ENCODE measurements around the gene OPRD1.

- TF ChIP-seq CTCF (conservative IDR thresholded peaks at IDR 0.05; ENCODE audit: low read depth, low read length) (no peak), POLR2A (IDR thresholded peaks at IDR 0.05; ENCODE audit: low read depth, low read length) (no peak), NFE2L2 (IDR thresholded peaks at IDR 0.05; ENCODE audit: low read depth, low read length) (no peak), RAD21 (IDR thresholded peaks at IDR 0.05; ENCODE audit: low read length) (no peak), ELK1 (IDR thresholded peaks at IDR 0.05; ENCODE audit: borderline replicate concordance, low read depth, low read length) (no peak), SMC3 (IDR thresholded peaks at IDR 0.05; ENCODE audit: low read depth, low read length) (no peak), RFX5 (IDR thresholded peaks at IDR 0.05; ENCODE audit: low read depth, low read length) (no peak), USF2 (IDR thresholded peaks at IDR 0.05; ENCODE audit: low read depth, low read length) (no peak), FOS (IDR thresholded peaks at IDR 0.05; ENCODE audit: low read depth, low read length) (no peak), CEBPB (IDR thresholded peaks at IDR 0.05; ENCODE audit: low read depth, low read length) (no peak), RCOR1 (IDR thresholded peaks at IDR 0.05; ENCODE audit: insufficient replicate concordance, low read length) (no peak), MAZ (IDR thresholded peaks at IDR 0.05; ENCODE audit: borderline replicate concordance, low read depth, low read length) (no peak)
Observed at GRCh38 chr1:28840928-28841544, 29.1 kb downstream of the OPRD1 start.
